Glomerular endothelial cell (primary cell): Measurements from ENCODE around the gene UQCC5. TPM values are rescaled to one million over a fixed set of nuclear protein-coding genes. Genes with fewer than 3 reads are reported as not detected.

Experiments used
- DNase-seq: peaks from one replicate; pipeline ENCODE4 v3.0.0-alpha.2; 2011; ENCODE audit warnings: low read depth, low spot score; ENCODE audit errors: extremely low read depth
- total RNA-seq: library from RNA; depleted of rRNA; stranded (reverse); fragments of >200 nt; gene quantifications from 2 replicates; pipeline ENCODE4 v1.2.3, GENCODE V29; 2015

UQCC5 gene
- total RNA-seq, 1 donor from 2014 or later, result 23.6 TPM

DNA sequence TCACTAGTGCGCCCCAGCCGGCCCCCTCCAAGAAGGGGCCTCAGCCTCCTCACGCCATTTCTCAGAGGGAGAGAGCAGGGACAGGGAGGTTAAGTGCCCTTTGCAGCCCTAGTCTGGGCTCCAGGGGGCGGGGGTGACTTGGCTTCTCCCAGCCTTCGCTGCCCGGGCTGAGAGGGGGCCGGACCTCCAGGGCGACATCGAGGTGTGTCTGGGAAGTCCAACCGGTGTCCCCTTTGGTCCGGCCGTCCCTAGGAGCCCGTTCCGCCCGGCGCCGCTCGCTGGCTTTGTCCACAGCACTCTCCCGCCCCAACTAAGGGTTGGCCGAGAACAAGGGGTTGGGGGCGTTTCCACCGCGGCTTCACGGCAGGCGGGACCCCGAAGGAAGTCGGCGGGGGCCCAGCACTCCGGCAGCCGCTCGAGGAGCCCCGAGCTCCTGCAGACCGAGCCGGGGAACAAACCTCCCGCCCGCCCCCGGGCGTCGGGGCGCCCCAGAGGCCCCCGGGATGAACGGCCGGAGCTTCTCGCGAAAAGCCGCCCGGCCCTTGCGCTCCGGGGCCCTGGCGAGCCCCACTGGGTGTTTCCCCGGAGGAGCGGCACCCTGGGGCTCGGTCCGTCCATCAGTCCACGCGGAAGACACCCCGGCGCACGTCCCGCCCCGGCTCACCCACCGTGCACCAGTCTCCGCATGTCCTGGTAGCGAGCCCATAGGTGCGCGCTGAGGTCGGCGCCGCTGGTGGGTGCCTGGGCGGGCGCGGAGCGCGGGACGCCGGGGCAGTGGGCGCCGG lies 3.4 kb upstream of the UQCC5 start:
- DNase-seq, result no peak

DNA sequence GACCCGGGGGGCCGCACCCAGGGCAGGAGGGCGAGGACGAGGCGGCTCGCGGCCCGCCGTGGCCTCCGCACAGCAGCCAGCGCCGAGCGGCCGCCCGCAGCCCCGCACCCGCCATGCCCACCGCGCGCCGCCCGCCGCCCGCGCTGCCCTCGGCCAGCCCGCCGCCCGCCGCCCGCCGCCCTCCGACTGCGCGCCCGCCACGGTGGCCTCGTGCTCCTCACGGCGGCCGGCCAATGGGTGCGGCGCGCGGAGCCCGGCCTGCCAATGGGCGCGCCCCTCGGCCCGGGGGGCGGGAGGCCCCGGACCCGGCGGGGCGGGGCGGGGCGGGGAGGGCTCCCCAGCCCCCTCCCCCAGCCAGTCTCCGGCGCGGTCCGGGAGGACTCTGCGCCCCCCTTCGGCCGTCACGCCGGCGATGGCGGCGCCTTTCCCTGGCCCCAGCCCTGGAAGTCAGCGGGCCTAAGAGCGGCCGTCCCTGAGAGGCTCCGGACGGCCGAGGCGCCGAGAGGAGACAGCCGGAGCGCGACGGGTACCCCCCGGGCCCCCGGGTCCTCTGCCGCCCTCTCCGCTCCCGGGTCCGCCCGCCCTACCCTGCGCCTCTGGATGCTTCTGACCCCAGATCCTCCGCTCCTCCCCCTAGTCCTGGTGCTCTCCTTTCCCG lies 2.7 kb upstream of the UQCC5 start, which contains the start of gene NT5DC2:
NT5DC2 (minus strand) TSS at position 235 of the 658 bp plus-strand sequence; CDS start at position 115, 120 bp downstream.
- DNase-seq, result no peak

DNA sequence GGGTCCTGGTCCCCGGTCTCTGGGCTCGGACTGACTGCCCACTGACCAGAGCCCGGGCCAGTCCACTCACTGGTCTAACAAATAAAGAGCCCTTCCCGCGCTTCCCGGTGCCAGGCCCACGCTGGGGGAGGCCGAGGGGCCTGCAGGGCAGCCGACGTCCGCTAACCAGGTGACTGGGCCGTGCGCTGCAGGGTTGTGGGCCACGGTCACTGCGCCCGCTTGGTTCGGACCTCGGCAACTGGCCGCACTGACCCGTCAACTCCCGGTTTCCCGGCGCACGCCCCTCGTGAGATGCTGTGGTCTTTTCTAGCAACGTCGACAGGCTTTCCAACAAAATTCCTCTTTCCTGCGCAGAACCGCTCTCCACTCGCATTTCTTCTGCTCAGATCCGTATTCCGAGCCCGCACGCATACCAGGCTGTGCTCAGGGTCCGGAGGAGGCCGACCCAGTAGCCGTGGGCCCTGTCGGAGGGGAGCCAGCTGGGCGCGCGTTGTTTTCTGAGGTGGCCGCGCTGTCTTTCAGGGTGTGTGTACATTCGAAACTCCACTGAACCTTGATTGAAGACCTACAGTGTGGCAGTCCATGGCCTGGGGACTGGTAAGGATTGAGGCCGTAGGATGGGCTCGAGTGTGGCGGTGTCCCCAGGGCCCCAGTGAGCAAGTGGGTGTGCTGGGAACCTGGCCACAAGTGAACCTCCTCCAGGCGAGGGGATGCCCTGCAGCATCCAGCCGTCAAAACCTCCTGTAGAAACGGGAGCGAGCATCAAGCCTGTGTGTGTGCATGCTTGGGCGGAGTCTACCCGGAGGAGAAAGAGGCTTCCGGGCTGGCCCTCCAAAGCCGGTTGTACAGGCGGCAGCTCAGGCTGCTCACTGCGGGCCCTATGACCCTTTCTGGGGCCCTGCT lies 1.9 kb upstream of the UQCC5 start:
- DNase-seq, result no peak

DNA sequence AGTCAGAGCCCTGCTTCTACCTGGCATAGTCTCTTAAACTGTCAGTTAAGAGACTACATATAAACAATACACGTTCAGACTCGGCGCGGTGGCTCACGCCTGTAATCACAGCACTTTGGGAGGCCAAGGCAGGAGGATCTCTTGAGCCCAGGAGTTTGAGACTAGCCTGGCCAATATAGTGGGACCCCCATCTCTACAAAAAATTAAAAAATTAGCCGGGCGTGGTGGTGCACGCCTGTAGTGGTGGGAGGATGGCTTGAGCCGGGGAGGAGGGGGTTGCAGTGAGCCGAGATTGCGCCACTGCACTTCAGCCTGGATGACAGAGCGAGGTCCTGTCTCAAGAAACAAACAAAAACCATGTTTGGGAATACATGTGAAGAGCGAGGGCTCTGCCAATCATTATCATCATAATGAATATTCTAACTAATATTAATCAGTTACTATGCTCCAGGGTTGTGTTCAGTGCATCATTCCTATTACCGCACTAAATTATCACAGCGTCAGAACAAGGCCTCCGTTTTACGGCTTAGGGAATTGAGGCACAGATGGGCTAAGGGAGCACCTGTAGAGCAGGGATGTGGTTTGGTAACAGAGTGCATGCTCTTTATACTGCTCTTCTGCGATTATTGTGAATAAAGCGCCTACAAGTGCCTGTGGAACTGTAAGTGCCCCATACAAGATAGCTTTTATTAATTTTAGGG lies 844 bp upstream of the UQCC5 start:
- DNase-seq, result no peak

DNA sequence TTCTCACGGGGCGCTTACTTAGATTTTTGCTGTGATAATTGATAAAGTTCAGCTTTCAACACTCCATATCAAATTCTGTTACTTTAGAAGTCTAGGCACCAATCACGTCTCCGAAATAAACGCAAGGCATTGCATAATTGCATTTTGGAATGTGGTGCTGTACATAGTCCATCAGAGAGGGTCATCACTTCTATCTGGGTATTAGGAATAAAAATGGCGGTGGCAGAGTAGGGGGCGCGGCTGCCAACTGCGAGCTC lies 365 bp upstream of the UQCC5 start:
- DNase-seq, result no peak

DNA sequence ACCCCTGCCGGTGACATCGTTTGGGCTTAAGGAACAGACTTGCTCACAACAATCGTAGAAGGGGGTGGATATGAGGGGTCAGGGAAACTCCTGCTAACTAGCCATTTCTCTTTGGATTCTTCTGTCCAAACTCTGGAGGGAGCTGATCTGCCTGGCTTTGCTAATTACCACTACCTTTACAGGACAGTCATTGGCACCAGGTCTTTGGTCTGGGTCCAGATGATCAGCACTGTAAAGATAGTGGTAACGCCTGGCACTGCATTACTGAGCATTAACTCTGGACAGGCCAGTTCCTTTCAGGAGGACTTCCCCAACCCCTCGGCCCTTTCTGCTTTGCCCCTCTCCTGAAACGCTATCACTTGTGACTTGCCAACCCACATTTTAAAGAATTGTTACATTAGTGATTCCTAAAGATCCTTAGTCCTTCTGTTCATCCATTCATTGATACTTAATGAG lies 788 bp downstream of the UQCC5 start:
- DNase-seq, result no peak

DNA sequence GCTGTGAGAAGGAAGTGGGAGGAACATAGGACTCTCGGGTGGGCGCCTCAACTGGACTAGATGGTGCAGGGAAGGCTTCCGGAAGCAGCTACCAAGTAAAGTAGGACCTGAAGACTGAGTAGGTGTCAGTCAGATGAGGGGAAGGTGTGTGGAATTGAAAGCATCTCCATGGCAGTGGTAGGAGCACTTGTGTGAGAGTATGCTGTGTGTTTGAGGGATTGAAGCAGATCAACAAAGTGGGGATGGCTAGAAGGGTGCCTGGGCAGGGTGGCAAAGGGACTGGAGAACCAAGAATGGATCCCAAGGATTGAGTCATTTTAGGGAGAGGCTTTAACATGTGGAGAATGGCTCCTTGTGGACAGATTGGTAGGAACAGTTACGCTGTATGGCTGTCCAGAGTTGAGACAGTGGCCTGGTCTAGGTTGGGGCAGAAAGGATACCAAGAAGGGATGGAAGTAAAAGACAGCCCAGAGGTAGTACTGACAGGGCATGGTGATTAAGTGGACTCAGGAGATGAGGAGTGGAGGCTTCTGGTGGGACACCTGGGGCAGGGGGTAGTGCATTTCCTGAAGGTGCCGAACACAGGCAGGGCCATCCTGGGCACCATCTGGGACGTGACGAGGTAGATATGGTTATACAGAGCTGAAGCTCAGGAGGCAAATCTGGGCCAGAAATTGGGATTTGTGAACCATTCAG lies 1.5 kb downstream of the UQCC5 start:
- DNase-seq, result no peak

DNA sequence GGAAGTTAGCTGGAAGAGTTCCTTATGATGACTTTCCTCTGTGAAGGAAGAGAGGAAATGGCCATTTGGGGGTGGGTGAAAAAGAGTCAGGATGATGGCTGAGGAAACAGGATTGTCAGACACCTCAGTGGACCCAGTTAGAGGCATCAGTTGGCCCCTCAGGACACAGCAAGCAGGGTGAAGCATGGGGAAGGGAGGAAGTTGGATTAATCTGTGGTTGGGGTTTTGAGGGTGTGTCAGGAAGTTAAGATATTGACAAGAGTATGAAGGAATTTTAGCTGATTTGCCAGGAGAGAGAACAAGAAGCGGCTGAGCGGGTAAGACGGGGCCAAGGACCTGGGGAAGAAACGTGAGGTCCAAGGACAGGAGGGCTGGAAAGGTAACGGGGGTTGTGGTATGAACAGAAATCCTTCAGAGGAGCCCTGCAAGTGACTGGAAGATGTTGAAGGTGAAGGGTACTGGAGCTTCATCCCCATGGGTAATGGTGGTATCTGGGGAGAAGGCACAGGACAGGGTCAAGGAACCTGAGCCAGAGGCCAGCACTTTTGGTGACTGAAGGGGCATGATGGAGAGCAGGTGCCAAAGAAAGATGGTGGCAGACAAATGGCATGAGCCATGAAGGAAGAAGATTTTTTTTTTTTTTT lies 2.7 kb downstream of the UQCC5 start:
- DNase-seq, result no peak

DNA sequence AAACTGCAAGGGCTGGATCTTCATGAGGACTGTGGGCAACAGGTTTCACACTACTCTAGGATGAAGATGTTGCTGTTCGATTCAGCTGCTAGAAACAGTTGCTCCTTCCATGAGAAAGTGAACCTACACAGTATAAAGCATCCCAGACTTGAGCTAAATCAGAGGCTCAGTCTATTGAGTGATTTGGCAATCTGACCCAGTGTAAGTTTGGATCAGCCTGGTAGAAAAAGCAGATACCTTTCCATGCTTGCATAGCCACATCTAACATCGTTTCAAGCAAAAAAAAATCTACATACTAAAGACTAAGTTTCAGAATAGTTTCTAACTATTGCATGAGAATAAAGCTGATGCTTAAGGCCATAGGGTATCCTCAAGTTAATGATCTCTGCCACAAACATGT lies 4.6 kb downstream of the UQCC5 start:
- DNase-seq, result no peak

DNA sequence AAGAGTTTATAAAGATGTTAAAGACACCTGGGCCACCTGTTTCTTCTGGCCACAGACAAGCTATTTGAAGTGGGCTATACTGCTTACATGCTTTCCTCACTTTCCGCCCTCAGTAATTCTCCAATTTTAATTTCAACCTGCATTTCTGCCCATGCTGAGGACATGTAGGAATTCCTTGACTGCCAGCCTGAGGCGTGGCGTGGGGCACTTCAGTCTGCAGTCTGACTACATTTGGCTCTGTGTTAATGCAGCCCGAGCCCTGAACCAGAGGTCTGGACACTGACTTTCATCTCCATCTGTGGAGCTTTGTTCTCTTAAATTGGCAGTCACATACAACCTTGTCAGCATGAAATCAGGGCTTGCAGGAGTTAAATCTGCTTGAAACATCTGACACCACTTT lies 8.5 kb downstream of the UQCC5 start:
- no peak for DNase-seq

DNA sequence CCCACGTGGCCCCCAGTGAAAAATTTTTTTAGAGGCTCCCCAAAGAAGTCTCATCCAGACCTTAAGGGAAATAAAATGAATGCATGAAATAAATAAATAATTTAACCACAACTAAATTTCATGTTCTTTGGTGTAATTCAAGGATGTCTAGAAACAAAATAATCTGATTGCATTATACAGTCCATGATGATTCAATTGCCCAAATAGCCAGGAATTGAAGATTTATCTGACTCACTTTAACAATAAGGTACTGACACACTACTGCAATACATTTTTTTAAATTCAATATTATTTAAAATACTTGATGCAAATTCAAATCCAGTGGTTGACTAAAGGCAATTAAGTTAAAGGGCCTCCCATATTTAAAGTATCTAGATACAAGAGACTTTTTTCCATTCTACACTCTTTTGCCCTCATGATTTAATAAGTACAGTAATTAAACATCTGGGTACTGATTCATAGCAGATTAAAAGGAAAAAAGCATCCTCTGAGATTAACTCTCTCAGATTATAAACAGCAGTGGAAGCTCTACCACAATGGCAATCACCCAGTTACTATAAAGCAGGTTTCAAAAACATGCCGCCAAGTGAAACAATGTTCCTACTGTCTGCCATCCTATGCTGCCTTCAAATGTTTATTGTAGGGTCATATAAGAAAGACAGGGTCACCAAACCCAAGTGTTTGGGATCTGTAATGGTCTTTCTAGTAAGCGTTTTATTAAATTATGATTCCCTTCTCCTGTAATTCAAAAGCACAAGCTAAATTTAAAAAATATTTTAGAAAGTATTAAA lies 9.9 kb downstream of the UQCC5 start:
- no peak for DNase-seq

DNA sequence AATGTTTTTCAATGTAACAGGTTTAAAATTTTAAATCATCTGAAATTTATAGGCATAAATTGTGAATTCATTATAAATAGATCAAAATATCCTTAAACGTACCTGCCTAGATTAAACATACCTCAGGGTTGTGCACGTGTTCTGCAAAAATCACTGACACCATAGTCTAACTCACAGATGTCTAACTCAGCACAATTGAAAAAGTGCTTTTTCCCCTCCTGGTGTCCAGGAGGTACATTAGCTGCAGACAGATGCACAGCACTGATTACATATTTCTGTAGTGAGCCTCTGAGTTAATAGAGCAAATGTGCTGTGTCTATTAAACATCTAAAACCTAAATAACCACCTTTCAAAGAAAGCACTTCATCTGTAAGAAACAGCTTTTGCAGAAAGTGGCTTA lies 10.7 kb downstream of the UQCC5 start:
- DNase-seq, result no peak

DNA sequence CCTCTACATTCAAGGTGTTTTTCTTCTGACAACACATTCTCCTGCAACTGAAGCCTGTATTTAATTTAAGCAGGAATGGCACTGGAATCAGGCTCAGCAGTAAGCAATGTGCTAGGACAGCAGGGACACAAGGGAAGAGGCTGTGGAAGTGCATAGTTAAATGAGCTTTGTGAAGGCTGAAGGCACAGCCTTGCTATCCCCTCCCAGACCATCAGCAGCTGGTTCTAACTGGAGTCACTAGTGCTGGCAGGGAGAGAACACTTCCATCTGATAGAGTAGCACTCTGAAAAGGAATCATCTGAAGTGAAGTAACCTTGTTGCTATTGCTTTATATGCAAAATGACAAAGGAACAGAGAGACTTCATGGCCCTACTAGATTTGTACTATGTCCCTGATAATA lies 14.7 kb downstream of the UQCC5 start:
- DNase-seq, result no peak

DNA sequence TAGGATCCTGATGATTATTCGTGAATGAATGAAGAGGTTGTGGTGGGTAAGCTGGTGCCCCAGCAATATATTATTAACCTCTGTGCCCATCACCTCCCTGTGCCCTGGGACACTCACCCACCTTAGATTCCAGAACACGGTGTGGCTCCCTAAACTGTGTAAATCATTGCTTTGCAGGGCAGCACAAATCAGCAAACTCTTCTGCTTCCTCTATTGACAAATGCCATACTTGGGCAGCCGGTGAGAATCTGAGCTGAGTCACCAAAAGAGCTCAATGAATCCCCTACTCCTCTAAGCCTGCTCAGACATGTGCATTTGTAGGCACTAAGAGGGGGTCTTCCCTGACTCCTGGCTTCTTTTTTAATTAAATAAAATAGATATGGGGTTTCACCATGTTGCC lies 15.7 kb downstream of the UQCC5 start:
- no peak for DNase-seq

DNA sequence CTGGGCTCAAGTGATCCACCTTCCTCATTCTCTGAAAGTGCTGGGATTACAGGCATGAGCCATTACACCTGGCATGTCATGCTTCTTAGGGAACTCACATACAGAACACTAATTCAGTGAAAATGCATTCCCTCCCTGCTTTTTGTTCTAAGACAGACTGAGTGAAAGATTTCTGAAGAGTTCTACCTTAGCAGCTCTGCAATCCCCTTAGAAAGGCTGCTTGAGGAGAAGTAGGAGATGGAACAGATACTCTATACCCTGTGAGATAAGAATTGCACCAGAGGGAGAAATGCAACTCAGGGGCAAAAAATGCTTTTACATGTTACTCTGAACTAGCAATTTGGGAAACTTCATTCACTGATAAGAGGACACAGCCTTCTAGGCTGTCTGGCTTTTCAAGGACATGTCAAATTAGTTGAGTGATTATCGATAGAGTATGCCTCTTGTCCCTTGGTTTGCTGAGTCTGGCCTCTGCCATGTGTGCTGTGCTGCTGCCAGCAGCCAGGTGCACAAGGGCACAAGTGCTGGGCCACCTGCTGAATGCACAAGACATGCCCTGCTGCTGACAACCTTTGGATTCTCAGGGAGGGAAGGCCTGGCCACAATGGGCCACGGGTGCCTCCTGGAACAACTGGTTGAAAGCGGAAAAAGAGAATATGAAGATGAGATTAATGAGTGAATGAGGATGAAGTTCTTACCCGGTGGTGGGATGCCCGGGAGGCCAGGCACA lies 17.8 kb downstream of the UQCC5 start:
- no peak for DNase-seq

DNA sequence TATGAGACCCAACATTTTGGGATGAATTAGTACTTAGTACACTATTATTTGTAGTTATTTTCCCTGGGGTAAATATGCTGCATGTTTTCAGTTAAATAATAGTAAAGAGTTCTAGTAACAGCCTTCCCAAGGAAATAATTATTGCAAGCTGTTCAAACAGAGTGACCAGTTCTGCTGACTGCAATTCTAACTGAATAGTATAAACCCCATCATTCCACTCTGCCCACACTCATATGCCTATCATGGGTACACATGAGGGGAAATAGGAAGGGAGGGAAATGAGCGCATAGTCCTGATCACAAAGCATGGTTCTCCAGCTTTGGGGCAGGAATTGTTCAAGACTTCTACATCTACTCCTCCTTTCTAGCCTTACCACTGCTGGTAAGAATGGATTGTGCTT lies 18.7 kb downstream of the UQCC5 start:
- DNase-seq, result no peak

DNA sequence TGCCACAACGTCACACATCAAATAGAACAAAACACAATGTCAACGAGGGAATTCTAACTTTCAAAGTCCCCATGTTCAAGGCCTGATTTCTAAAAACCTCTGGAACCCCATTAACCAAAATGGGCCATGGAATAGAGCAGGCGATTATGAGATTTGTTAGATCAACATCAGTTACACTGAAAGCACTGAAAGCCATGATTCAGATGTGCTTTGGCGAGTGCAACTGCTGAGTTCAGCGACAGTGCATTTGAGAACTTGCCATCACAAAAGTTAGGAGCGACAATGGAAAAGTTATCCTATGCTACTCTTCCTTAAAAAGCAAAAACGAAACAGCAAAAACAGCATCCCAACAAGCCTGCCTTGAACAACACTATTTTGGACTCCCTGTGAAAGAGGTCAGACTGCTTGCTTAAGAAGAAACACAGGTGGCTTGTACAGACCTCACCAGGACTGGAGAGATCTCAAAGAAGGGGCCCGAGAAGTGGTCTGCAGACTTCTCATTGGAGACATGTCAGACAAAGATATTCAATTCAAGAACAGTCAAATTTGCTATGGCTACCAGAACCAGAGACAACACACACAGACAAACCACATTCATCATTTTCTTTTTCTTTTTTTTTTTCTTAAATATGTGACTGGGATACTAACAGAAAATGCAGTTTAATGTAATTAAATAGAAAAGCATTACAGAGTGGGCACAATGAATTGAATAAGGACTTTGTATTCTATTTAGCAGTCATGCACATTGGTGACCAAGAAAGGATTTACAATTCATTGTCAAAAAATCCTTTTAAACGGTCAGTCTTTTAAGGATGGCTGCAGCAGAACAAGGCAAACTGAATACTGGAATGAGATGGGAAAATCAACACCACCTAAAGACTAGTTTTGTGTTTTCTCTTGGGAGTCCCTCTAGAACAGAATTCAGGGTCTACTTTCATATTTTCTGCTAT lies 20.9 kb downstream of the UQCC5 start:
- no peak for DNase-seq
